ENCODE data around the gene PCSK1. TPM values are rescaled to one million over a fixed set of nuclear protein-coding genes. Genes with fewer than 3 reads are reported as not detected.

Gene PCSK1
- total RNA-seq, 4 donors from 2014 or later = 0.11 to 1.3 (median 1.3) TPM; not detected in 1

DNA sequence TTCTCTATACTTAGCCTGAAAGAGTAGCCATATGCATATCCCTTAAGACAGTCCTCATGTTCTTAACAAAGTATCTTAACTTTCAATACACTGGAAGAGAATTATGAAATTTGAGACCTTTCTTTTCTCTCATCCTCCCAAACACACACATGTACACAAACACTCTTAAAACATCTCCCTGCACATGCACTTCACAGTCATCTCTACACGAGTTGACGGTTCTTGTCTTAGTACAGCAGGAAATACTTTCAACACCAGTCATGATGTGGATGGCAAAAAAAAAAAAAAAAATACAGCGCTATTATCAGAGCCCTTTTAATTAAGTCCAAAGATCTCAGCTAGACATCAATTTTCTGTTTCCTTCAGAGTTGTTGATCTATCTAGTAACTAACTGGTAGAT, 43.6 kb upstream of the PCSK1 start:
- no peaks in the 10 kb centered on the region for H3K9me3 ChIP-seq
- 84% methylated on average over 3 of the region's 3 CpGs for WGBS
- intact Hi-C loops (cut with DNase I) = no loop called here
- no peak for DNase-seq (ENCODE audit: extremely low spot score)
- no peak overlapping the region for H3K27ac ChIP-seq (replicated peaks in 1 of 4)
- no peaks in the 10 kb centered on the region for H3K4me1 ChIP-seq
- H3K27me3 ChIP-seq = no peaks in the 10 kb centered on the region
- no peaks in the 10 kb centered on the region for H3K36me3 ChIP-seq
- no peak for TF ChIP-seq EP300 (IDR thresholded peaks at IDR 0.05)
- TF ChIP-seq POLR2A (IDR thresholded peaks at IDR 0.05; ENCODE audit: low read depth) = no peak
- TF ChIP-seq POLR2AphosphoS5 (IDR thresholded peaks at IDR 0.05) = no peak
- TF ChIP-seq, protein P1, sequence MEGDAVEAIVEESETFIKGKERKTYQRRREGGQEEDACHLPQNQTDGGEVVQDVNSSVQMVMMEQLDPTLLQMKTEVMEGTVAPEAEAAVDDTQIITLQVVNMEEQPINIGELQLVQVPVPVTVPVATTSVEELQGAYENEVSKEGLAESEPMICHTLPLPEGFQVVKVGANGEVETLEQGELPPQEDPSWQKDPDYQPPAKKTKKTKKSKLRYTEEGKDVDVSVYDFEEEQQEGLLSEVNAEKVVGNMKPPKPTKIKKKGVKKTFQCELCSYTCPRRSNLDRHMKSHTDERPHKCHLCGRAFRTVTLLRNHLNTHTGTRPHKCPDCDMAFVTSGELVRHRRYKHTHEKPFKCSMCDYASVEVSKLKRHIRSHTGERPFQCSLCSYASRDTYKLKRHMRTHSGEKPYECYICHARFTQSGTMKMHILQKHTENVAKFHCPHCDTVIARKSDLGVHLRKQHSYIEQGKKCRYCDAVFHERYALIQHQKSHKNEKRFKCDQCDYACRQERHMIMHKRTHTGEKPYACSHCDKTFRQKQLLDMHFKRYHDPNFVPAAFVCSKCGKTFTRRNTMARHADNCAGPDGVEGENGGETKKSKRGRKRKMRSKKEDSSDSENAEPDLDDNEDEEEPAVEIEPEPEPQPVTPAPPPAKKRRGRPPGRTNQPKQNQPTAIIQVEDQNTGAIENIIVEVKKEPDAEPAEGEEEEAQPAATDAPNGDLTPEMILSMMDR (IDR thresholded peaks at IDR 0.05) = no peak
- no peak overlapping the region for H3K4me3 ChIP-seq

DNA sequence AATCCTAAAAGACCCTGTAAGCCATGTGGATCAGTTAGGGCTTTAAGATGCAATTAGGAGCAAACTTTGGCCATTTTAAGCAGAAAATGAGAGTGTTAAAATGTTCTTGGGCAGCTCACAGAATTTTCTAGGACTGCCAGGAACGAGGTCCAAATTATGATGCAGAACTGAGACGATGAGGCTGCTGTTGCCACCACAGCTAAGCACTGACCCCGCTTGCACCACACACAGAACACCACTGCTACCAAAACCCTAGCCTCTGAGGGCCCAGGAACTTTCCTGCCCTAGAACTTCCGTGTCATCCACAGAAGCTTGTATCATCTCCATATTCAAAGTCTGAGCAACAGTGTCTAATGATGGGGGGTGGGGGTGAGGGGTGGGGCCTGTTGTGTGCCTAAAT, 41.0 kb upstream of the PCSK1 start:
- TF ChIP-seq, protein P1 (IDR thresholded peaks at IDR 0.05) = no peak
- TF ChIP-seq POLR2A (IDR thresholded peaks at IDR 0.05; ENCODE audit: low read depth) (no peak), EP300 (IDR thresholded peaks at IDR 0.05) (no peak), POLR2AphosphoS5 (IDR thresholded peaks at IDR 0.05) (no peak)
- Histone ChIP-seq H3K4me3 (no peak overlapping the region), H3K27ac (replicated peaks in 1 of 4) (no peak overlapping the region), H3K27me3 (no peaks in the 10 kb centered on the region), H3K4me1 (no peaks in the 10 kb centered on the region), H3K36me3 (no peaks in the 10 kb centered on the region), H3K9me3 (no peaks in the 10 kb centered on the region)
- 80% methylated on average over 4 of the region's 4 CpGs for WGBS
- intact Hi-C loops (cut with DNase I) = no loop called here
- DNase-seq (ENCODE audit: extremely low spot score) = no peak

DNA sequence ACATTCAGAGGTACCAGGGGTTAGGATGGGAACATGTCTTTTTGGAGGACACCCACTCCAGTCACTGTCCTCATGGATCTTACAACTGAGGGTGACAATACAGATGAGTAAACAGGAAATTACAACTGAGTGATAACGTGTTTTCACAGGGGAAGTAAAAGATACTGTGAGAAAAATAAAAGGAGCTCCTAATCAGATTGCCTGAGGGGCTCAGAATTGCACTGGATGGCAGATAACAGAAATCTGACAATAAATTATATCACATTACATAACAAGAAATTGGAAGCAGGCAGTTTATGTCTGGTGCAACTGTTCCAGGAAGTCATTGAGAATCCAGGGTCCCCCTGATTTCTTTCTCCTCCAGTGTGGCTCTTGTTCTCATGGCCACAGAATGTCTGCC, 40.1 kb upstream of the PCSK1 start:
- 28% methylated on average over 1 of the region's 1 CpG for WGBS
- H3K4me3 ChIP-seq = no peak overlapping the region
- no peaks in the 10 kb centered on the region for H3K4me1 ChIP-seq
- TF ChIP-seq, protein P1 (IDR thresholded peaks at IDR 0.05) = no peak
- no peak for TF ChIP-seq POLR2AphosphoS5 (IDR thresholded peaks at IDR 0.05)
- TF ChIP-seq EP300 (IDR thresholded peaks at IDR 0.05) = no peak
- TF ChIP-seq POLR2A (IDR thresholded peaks at IDR 0.05; ENCODE audit: low read depth) = no peak
- intact Hi-C loops (cut with DNase I) = no loop called here
- H3K27me3 ChIP-seq = no peaks in the 10 kb centered on the region
- DNase-seq (ENCODE audit: extremely low spot score) = no peak
- H3K36me3 ChIP-seq = no peaks in the 10 kb centered on the region
- no peaks in the 10 kb centered on the region for H3K9me3 ChIP-seq
- no peak overlapping the region for H3K27ac ChIP-seq (replicated peaks in 1 of 4)

DNA sequence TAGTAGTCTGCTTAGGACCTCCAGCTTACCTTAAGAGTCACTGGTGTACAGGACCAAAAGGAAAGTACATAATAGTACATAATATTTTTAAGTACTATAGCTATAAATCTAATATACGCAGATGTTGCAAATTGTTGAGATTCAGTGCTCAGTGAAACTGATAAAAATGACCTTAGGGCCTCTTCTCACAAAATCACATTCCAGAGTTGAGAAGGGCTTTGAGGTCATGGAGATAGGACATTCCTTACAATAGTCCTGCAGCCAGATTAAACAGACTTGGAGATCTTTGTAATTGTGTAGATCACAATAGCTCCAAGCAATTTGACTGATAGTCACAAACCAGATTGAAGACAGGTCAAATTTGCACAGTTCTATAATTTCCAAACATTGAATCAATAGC, 37.7 kb upstream of the PCSK1 start:
- intact Hi-C loops (cut with DNase I) = no loop called here
- no peak overlapping the region for H3K27ac ChIP-seq (replicated peaks in 1 of 4)
- no peaks in the 10 kb centered on the region for H3K9me3 ChIP-seq
- no peaks in the 10 kb centered on the region for H3K36me3 ChIP-seq
- H3K27me3 ChIP-seq = no peaks in the 10 kb centered on the region
- no peak for DNase-seq (ENCODE audit: extremely low spot score)
- H3K4me1 ChIP-seq = no peaks in the 10 kb centered on the region
- no peak overlapping the region for H3K4me3 ChIP-seq
- TF ChIP-seq, protein P1 (IDR thresholded peaks at IDR 0.05) = no peak
- TF ChIP-seq POLR2A (IDR thresholded peaks at IDR 0.05; ENCODE audit: low read depth) (no peak), POLR2AphosphoS5 (IDR thresholded peaks at IDR 0.05) (no peak), EP300 (IDR thresholded peaks at IDR 0.05) (no peak)
- 89% methylated on average over 1 of the region's 1 CpG for WGBS

- Histone ChIP-seq H3K4me1 (no peaks in the 10 kb centered on the region), H3K27me3 (no peaks in the 10 kb centered on the region), H3K36me3 (no peaks in the 10 kb centered on the region), H3K9me3 (no peaks in the 10 kb centered on the region), H3K27ac (replicated peaks in 1 of 4) (no peak overlapping the region), H3K4me3 (no peak overlapping the region)
- 78% methylated on average over 5 of the region's 5 CpGs for WGBS
- TF ChIP-seq EP300 (IDR thresholded peaks at IDR 0.05) = no peak
- no peak for TF ChIP-seq POLR2AphosphoS5 (IDR thresholded peaks at IDR 0.05)
- no peak for TF ChIP-seq POLR2A (IDR thresholded peaks at IDR 0.05; ENCODE audit: low read depth)
- TF ChIP-seq, protein P1 (IDR thresholded peaks at IDR 0.05) = no peak
- intact Hi-C loops (cut with DNase I) = no loop called here
- DNase-seq (ENCODE audit: extremely low spot score) = no peak
Measured at GRCh38 chr5:96468956-96469355, 35.9 kb upstream of the PCSK1 start.

Data from esophagus muscularis mucosa (tissue), 4 donors.